Stimulated activated CD4-positive, alpha-beta T cell treated with anti-CD3 and anti-CD28 coated beads, Interleukin-1b, Interleukin-23, amount 100 ng/mL, for 1 hour (primary cell): ENCODE results near the gene TAF1D.

ENCODE experiments used
- DNase-seq, 2 donors: peaks; one replicate each; pipeline ENCODE4 v3.0.0-alpha.2; 2020; ENCODE audit warnings: low read depth in 2 of 2

The TAF1D gene

DNA sequence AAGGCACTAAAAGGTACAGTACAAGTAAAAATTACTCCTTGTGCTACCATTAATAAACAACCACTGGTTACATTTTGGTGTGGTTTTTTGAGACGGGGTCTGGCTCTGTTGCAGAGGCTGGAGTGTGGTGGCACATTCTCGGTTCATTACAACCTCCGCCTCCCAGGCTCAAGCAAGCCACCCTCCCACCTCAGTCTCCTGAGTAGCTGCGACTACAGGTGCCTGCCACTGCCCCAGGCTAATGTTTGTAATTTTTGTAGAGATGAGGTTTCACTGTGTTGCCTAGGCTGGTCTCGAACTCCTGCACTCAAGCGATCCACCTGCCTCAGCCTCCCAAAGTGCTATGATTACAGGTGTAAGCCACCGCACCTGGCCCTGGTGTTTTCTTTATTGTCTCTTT, 20.8 kb downstream of the TAF1D start:
- no peak for DNase-seq

GRCh38 chr11:93719310-93719709, 22.0 kb downstream of the TAF1D start:
- no peak for DNase-seq

- no peak for DNase-seq
Observed at GRCh38 chr11:93718057-93718563, 23.2 kb downstream of the TAF1D start.

- no peak for DNase-seq
Observed at GRCh38 chr11:93717501-93717900, 23.8 kb downstream of the TAF1D start.

- no peak for DNase-seq
Observed at GRCh38 chr11:93715797-93716396, 25.4 kb downstream of the TAF1D start.

DNA sequence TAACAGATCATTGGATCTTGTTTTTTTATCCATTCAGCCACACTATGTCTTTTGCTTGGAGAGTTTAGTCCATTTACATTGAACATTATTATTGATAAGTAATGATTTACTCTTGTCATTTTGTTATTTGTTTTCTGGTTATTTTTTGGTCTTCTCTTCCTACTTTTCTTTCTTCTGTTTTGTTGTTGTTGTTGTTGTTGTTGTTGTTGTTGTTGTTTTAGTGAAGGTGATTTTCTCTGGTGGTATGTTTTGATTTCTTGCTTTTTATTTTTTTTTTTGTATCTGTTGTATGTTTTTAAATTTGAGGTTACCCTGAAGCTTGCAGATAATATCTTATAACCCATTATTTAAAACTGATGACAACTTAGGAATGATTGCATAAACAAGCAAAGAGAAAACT, 28.6 kb downstream of the TAF1D start:
- no peak for DNase-seq

GRCh38 chr11:93710239-93710638, 31.1 kb downstream of the TAF1D start:
- DNase-seq: no peak

DNA sequence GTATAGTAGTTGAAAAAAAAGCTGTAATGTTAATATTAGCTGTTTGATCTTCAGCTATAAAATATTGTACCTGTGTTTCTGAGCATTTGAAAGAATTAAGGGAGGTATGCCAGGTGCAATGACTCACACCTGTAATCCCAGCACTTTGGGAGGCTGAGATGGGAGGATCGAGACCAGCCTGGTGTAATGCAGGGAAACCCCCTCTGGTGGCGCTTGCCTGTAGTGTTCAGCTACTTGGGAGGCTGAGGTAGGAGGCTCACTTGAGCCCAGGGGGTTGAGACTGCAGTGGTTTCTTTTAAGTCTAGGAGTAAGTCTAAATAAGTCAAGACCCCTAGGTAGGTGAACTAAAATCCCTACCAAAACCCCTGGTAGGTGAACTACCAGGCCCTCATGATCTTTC, 37.1 kb downstream of the TAF1D start:
- no peak for DNase-seq

GRCh38 chr11:93700830-93701229, 40.5 kb downstream of the TAF1D start:
- DNase-seq: no peak

- DNase-seq: no peak
Observed at GRCh38 chr11:93697611-93698010, 43.7 kb downstream of the TAF1D start.

- DNase-seq: no peak
Observed at GRCh38 chr11:93694557-93694956, 46.7 kb downstream of the TAF1D start.

DNA sequence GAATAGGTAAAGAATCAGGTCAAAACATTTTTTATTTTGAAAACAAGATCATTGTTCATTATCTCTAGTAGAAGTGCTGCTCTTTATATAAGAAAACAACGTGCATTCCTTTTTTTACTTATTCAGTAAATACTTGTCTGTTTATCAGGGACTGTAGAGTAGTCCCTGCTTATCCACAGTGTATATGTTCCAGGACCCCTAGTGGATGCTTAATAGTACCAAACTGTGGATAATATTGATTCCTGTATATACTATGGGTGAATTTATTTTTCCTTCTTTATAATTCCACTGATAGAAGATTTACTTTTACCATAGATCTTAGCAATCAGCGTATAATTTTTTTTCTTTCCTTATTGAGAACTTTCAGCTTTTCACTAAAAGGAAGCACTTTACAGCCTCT, 47.2 kb downstream of the TAF1D start:
- DNase-seq: no peak

DNA sequence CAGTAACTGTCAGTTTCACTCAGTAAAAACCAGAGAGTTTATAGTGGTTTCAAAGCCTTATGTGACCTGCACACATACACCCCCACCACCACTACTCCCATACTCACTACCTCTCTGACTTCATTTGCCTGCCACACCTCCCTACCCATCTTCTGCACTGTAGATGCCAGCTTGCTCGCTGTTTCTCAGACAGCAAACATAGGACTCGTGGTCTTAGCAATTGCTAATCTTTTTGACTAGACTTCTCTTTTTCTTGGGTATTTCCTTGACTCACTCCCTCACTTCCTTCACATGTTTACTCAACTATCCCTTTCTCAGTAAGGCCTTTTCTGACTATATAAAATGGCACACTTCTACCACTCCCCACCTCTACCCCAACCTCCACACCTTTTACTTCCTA, 52.1 kb downstream of the TAF1D start:
- no peak for DNase-seq

DNA sequence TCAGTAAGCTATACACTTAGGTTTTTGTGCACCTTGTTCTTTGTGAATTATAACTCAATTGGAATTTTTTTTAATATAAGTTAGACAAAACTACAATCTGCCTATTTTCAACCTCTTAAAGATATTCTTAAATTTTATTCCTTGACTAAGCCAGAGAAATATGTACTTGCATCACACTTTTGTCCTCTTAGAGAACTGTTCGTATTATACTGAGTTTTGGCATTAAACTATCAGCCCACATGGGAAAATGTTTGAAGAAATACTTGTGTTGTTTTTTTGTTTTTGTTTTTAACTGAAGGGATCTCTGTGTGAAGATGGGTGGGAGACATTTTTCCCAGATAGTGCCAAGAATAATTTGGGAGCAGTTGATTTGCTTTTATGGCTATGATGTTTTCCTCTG, 54.5 kb downstream of the TAF1D start:
- no peak for DNase-seq

- DNase-seq: no peak
Observed at GRCh38 chr11:93686226-93686625, 55.1 kb downstream of the TAF1D start.
